Measurements from ENCODE around the gene CD177. TPM values are rescaled to one million over a fixed set of nuclear protein-coding genes. Genes with fewer than 3 reads are reported as not detected.

CD177 gene
- total and polyA plus RNA-seq, 2 of the 8 experiments (the other 6 are each of a cell fraction or from before 2014, with no cell fraction given), result 3.4 to 10.0 TPM

DNA sequence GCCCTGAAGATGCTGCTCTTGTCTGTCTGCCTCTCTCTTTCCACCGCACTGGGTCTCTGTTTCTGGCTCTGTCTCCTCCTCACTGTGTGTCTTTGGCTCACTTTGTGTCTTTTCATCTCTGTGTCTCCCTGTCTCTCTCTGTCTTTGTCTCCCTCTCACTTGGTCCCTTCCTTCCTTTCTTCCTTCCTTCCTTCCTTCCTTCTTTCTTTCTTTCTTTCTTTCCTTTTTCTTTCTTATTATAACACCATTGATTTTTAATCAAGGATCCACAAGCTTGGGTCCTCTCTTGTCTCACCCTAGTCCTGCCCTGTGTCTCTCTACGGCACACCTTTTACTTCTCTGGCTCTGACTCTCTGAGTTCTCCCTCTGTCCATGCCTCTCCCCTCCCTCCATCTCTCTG, 14.3 kb downstream of the CD177 start:
- Histone ChIP-seq H4K91ac (replicated peaks; ENCODE audit: insufficient read length, low read length) (no peak overlapping the region), H2BK5ac (ENCODE audit: low read depth, low read length) (no peak overlapping the region), H2BK12ac (ENCODE audit: low read depth, low read length) (no peak overlapping the region), H3K4me1 (replicated peaks in 1 of 4; ENCODE audit: control insufficient read depth in 3 of 4, insufficient read depth in 4 of 4, low read length in 3 of 4) (peaks cover 0 to 3% (median 1%) of the 10 kb centered on the region in 4 experiments; a peak in 1 of 7 replicates), H2AK5ac (ENCODE audit: low read depth, low read length) (no peak overlapping the region), H3K4me3 (ENCODE audit: extremely low read depth in 1 of 4, insufficient read depth in 2 of 4, low read depth in 3 of 4, low read length in 4 of 4) (no peak overlapping the region), H2AFZ (ENCODE audit: low read length) (no peak overlapping the region), H3K18ac (ENCODE audit: extremely low read depth, low read length) (no peak overlapping the region), H3K23me2 (ENCODE audit: low read depth, low read length) (no peaks in the 10 kb centered on the region), H3K4ac (replicated peaks; ENCODE audit: insufficient read length, low read depth, low read length) (no peak overlapping the region), H2BK20ac (ENCODE audit: low read length) (no peak overlapping the region), H3K9ac (replicated peaks in 1 of 4; ENCODE audit: extremely low read depth in 1 of 4, low read depth in 3 of 4, low read length in 3 of 4) (no peak overlapping the region), H3K79me2 (ENCODE audit: control insufficient read depth in 1 of 2, insufficient read depth in 2 of 2, low read length in 2 of 2) (no peaks in the 10 kb centered on the region), H3K36me3 (ENCODE audit: control insufficient read depth in 2 of 4, insufficient read depth in 4 of 4, low read length in 3 of 4) (no peaks in the 10 kb centered on the region), H3K56ac (replicated peaks; ENCODE audit: insufficient read length, low read depth, low read length) (no peak overlapping the region), H3K4me2 (ENCODE audit: insufficient read depth in 1 of 2, low read depth in 2 of 2, low read length in 2 of 2) (no peak overlapping the region), H4K8ac (ENCODE audit: extremely low read depth, insufficient read depth, low read length) (no peak overlapping the region), H3K79me1 (ENCODE audit: low read depth, low read length) (no peaks in the 10 kb centered on the region), H4K20me1 (replicated peaks in 1 of 2; ENCODE audit: control insufficient read depth in 1 of 2, insufficient read depth in 2 of 2, low read length in 2 of 2) (no peaks in the 10 kb centered on the region), H3K14ac (ENCODE audit: insufficient read length) (no peak overlapping the region), H4K5ac (ENCODE audit: insufficient read length, low read depth, low read length) (no peak overlapping the region), H3K9me3 (ENCODE audit: insufficient read depth in 2 of 2, low read depth in 1 of 2, low read length in 1 of 2) (no peaks in the 10 kb centered on the region), H2BK120ac (replicated peaks; ENCODE audit: low read depth, low read length) (no peak overlapping the region), H3K23ac (ENCODE audit: insufficient read length) (no peak overlapping the region), H2BK15ac (ENCODE audit: low read length) (no peak overlapping the region), H3K27ac (ENCODE audit: low read depth, low read length) (no peak overlapping the region), H3K27me3 (replicated peaks in 1 of 4; ENCODE audit: control insufficient read depth in 3 of 4, extremely low read depth in 1 of 4, insufficient read depth in 3 of 4, low read length in 3 of 4) (peaks cover 0 to 2% (median 0%) of the 10 kb centered on the region in 4 experiments; a peak in 1 of 7 replicates)
- ChIA-PET CTCF (ENCODE audit: partially characterized antibody) (no interaction called here), POLR2A (ENCODE audit: partially characterized antibody) (no interaction called here)
- no peak for DNase-seq (ENCODE audit: low read depth in 1 of 2, low spot score in 2 of 2)
- TF ChIP-seq BACH1 (IDR thresholded peaks at IDR 0.05; ENCODE audit: low read length) (no peak), GTF2F1 (IDR thresholded peaks at IDR 0.05; ENCODE audit: borderline replicate concordance, low read depth, low read length) (no peak), POU5F1 (IDR thresholded peaks at IDR 0.05; ENCODE audit: low read depth, low read length) (no peak), SAP30 (IDR thresholded peaks at IDR 0.05; ENCODE audit: insufficient read depth, insufficient replicate concordance, low read length) (no peak), SIX5 (IDR thresholded peaks at IDR 0.05; ENCODE audit: low read depth, low read length) (no peak), YY1 (IDR thresholded peaks at IDR 0.05; ENCODE audit: low read depth, low read length) (no peak), TAF1 (IDR thresholded peaks at IDR 0.05; ENCODE audit: low read depth, low read length) (no peak)
- 87% methylated on average over 2 of the region's 2 CpGs; no CpG with 5 or more reads in 1 of the 2 experiments for WGBS, 2 experiments (ENCODE audit: extremely low coverage in 1 of 2, insufficient coverage in 1 of 2, insufficient read length in 1 of 2, insufficient replicate concordance in 2 of 2, low coverage in 1 of 2, low lambda C conversion rate in 2 of 2, missing lambda C conversion rate in 1 of 2)
- no peak for FAIRE-seq
